Measurements from ENCODE around the gene ATP8B4. TPM values are rescaled to one million over a fixed set of nuclear protein-coding genes. Genes with fewer than 3 reads are reported as not detected.

ATP8B4 gene
- total RNA-seq, 1 donor from 2014 or later: 9.0 TPM

DNA sequence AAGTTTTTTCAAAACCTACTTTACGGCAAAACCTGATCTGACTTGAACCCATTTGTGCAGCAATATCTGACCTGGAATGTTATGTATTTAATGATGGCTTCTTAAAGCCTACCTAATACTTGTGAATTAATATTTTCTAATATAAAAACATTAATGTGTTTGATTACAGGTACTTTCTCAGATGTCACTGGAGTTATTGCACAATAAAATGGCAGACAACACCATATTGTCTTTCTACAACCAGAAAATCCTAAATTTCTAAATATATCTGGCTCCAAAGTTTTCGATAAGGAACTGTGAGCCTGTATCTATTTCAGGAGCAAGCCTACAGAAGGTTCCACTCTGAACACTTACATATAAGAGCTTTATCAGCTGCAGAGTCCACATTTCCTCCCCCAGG lies 184.5 kb downstream of the ATP8B4 start:
- no peaks in the 10 kb centered on the region for H3K9me3 ChIP-seq
- no peak overlapping the region for H3K4me3 ChIP-seq
- H3K4me1 ChIP-seq: no peaks in the 10 kb centered on the region
- H3K27ac ChIP-seq: no peak overlapping the region
- no peaks in the 10 kb centered on the region for H3K27me3 ChIP-seq (ENCODE audit: low read depth)
- TF ChIP-seq, protein P1, sequence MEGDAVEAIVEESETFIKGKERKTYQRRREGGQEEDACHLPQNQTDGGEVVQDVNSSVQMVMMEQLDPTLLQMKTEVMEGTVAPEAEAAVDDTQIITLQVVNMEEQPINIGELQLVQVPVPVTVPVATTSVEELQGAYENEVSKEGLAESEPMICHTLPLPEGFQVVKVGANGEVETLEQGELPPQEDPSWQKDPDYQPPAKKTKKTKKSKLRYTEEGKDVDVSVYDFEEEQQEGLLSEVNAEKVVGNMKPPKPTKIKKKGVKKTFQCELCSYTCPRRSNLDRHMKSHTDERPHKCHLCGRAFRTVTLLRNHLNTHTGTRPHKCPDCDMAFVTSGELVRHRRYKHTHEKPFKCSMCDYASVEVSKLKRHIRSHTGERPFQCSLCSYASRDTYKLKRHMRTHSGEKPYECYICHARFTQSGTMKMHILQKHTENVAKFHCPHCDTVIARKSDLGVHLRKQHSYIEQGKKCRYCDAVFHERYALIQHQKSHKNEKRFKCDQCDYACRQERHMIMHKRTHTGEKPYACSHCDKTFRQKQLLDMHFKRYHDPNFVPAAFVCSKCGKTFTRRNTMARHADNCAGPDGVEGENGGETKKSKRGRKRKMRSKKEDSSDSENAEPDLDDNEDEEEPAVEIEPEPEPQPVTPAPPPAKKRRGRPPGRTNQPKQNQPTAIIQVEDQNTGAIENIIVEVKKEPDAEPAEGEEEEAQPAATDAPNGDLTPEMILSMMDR (IDR thresholded peaks at IDR 0.05): no peak
- intact Hi-C loops (cut with DNase I): no loop called here
- no peaks in the 10 kb centered on the region for H3K36me3 ChIP-seq
- no peak for DNase-seq
- ATAC-seq: no peak

GRCh38 chr15:49927189-49927861 lies 191.7 kb downstream of the ATP8B4 start:
- TF ChIP-seq, protein P1 (IDR thresholded peaks at IDR 0.05): no peak
- H3K4me1 ChIP-seq: no peaks in the 10 kb centered on the region
- no peak overlapping the region for H3K27ac ChIP-seq
- no peaks in the 10 kb centered on the region for H3K36me3 ChIP-seq
- ATAC-seq (no peak), DNase-seq (no peak)
- H3K27me3 ChIP-seq (ENCODE audit: low read depth): no peaks in the 10 kb centered on the region
- H3K4me3 ChIP-seq: no peak overlapping the region
- intact Hi-C loops (cut with DNase I): no loop called here
- no peaks in the 10 kb centered on the region for H3K9me3 ChIP-seq

- no peaks in the 10 kb centered on the region for H3K27me3 ChIP-seq (ENCODE audit: low read depth)
- H3K36me3 ChIP-seq: no peaks in the 10 kb centered on the region
- no peak overlapping the region for H3K27ac ChIP-seq
- no peaks in the 10 kb centered on the region for H3K4me1 ChIP-seq
- H3K9me3 ChIP-seq: no peaks in the 10 kb centered on the region
- ATAC-seq: no peak
- no peak for DNase-seq
- TF ChIP-seq, protein P1 (IDR thresholded peaks at IDR 0.05): no peak
- intact Hi-C loops (cut with DNase I): no loop called here
- no peak overlapping the region for H3K4me3 ChIP-seq
These were observed 192.3 kb downstream of the ATP8B4 start for GRCh38 chr15:49926740-49927139.

- ATAC-seq (no peak), DNase-seq (no peak)
- Histone ChIP-seq H3K27me3 (ENCODE audit: low read depth) (no peaks in the 10 kb centered on the region), H3K27ac (no peak overlapping the region), H3K4me3 (no peak overlapping the region), H3K4me1 (no peaks in the 10 kb centered on the region), H3K36me3 (no peaks in the 10 kb centered on the region), H3K9me3 (no peaks in the 10 kb centered on the region)
- intact Hi-C loops (cut with DNase I): no loop called here
- TF ChIP-seq, protein P1 (IDR thresholded peaks at IDR 0.05): no peak
These were observed 195.4 kb downstream of the ATP8B4 start for GRCh38 chr15:49923671-49924070.

DNA sequence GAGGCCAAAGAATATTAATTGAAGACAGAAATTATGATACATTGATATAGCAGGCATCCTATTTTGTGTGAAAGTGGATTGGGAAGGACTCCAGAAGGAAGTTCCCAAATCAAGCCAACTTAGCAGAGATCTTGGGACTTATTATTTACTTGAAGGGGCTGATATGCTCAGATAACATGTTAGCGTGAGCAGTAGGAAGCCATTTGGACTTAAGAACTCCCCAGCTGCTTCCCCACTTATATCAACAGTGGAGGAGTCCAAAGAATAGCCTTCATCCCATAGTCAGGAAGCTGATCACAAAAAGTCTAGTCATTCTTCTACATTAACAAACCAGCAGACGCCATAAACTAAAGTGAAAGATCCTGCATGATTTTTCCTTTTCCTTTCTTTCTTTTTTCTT lies 200.0 kb downstream of the ATP8B4 start:
- H3K4me1 ChIP-seq: no peaks in the 10 kb centered on the region
- no peak overlapping the region for H3K27ac ChIP-seq
- no peaks in the 10 kb centered on the region for H3K9me3 ChIP-seq
- DNase-seq: no peak
- intact Hi-C loops (cut with DNase I): no loop called here
- no peak overlapping the region for H3K4me3 ChIP-seq
- H3K36me3 ChIP-seq: no peaks in the 10 kb centered on the region
- TF ChIP-seq, protein P1 (IDR thresholded peaks at IDR 0.05): no peak
- no peak for ATAC-seq
- no peaks in the 10 kb centered on the region for H3K27me3 ChIP-seq (ENCODE audit: low read depth)

Data from lower lobe of right lung (tissue), 2 donors.